Measurements from ENCODE around the gene RIPK4.

DNA sequence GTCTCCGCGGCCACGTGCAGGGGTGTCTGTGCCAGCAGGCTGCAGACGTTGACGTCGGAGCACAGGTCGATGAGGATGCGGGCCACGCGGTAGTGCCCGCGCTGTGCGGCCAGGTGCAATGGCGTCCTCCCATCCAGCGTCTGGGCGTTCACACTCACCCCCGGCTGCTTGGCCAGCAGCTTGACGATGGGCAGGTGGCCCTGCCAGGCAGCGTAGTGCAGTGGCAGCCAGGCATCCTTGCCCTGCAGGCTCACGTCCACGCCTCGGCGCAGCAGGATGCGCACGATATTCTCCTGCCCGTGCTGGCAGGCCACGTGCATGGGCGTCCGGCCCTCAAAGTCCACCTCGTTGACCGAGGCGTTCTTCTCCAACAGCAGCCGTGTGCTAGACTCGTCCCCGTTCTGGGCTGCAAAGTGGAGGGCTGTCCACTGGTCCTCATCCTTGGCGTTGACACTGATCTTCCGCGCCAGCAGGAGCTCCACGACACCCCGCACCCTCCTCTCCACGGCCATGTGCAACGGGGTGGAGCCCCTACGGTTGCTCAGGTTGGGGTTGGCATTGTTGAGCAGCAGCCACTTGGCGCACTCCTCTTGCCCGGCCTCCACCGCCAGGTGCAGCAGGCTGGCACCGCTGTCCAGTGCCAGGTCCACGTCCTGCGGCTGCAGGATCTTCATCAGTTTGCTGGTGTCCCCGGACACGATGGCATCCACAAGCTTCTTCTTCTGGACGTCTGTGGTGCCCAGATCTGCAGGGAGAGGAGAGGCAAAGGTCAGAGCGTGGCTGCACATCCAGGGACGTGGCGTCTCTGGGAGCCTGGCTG lies 25.4 kb downstream of the RIPK4 start:
- TF ChIP-seq, protein P1, sequence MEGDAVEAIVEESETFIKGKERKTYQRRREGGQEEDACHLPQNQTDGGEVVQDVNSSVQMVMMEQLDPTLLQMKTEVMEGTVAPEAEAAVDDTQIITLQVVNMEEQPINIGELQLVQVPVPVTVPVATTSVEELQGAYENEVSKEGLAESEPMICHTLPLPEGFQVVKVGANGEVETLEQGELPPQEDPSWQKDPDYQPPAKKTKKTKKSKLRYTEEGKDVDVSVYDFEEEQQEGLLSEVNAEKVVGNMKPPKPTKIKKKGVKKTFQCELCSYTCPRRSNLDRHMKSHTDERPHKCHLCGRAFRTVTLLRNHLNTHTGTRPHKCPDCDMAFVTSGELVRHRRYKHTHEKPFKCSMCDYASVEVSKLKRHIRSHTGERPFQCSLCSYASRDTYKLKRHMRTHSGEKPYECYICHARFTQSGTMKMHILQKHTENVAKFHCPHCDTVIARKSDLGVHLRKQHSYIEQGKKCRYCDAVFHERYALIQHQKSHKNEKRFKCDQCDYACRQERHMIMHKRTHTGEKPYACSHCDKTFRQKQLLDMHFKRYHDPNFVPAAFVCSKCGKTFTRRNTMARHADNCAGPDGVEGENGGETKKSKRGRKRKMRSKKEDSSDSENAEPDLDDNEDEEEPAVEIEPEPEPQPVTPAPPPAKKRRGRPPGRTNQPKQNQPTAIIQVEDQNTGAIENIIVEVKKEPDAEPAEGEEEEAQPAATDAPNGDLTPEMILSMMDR (IDR thresholded peaks at IDR 0.05): no peak
- no peak for TF ChIP-seq POLR2A (IDR thresholded peaks at IDR 0.05)

Measured in breast epithelium (tissue), 3 donors.